Psoas muscle (tissue), 8 donors: Measurements from ENCODE around the gene CCDC154. TPM values are rescaled to one million over a fixed set of nuclear protein-coding genes. Genes with fewer than 3 reads are reported as not detected.
A peak's percentile ranks its signal among the peaks of the same experiment; 100 is the strongest.

Experiments
- ATAC-seq, 4 donors: fragments of 200-7000 bp; cut with Tn5 transposase; one replicate each; pipeline ENCODE4 v1.9.1; 2020; ENCODE audit warnings: moderate library complexity in 3 of 4, mild to moderate bottlenecking in 2 of 4
- DNase-seq, 2 donors: peaks; one replicate each; pipeline ENCODE4 v3.0.0-alpha.2; 2020
- H3K27ac ChIP-seq: fragments of 200-600 bp; one replicate; pipeline ENCODE4 v1.8.0; 2022
- H3K27me3 ChIP-seq, 3 donors: fragments of 200-600 bp in 1 of 3; one replicate each; pipeline versions ENCODE4 v1.6.1 to v1.8.0; 2013 to 2022; ENCODE audit warnings: low read length in 2 of 3, mild to moderate bottlenecking in 2 of 3, moderate library complexity in 1 of 3; ENCODE audit not compliant: insufficient read depth in 3 of 3
- H3K36me3 ChIP-seq, 2 donors: fragments of 200-600 bp in 1 of 2; one replicate each; pipeline versions ENCODE4 v1.6.1 to v1.8.0; 2013 to 2022; ENCODE audit warnings: low read depth in 1 of 2, mild to moderate bottlenecking in 1 of 2, moderate library complexity in 1 of 2; ENCODE audit not compliant: insufficient read depth in 1 of 2
- H3K4me1 ChIP-seq: fragments of 200-600 bp; one replicate; pipeline ENCODE4 v1.8.0; 2022
- H3K4me3 ChIP-seq: fragments of 200-600 bp; one replicate; pipeline ENCODE4 v1.8.0; 2022; ENCODE audit warnings: mild to moderate bottlenecking
- H3K9me3 ChIP-seq: fragments of 200-600 bp; one replicate; pipeline ENCODE4 v1.8.0; 2022
- CTCF ChIP-seq: fragments of 200-600 bp; IDR thresholded peaks from one replicate; pipeline ENCODE4 v1.8.0; 2022; ENCODE audit warnings: antibody characterized with exemption
- WGBS, 3 donors: extraction: QIAGEN DNeasy Blood & Tissue Kit; methylation state at CpG; one replicate each; pipeline versions ENCODE4 v1.1.6 to v1.1.7; 2013; 5-methylcytosine and 5-hydroxymethylcytosine counted together
- intact Hi-C, 2 donors: fragments of 100-400 bp; cut with DNase I; formaldehyde crosslinking; loops; one replicate each; pipeline versions ENCODE4 v1.11.0 to v1.14.2; 2022
- polyA plus RNA-seq, 3 donors: library from polyadenylated mRNA; stranded (reverse); fragments of 200-250 nt; gene quantifications; one replicate each; pipeline ENCODE4 v1.2.3, GENCODE V29; 2013
- total RNA-seq, 4 donors: library from RNA; stranded (reverse); fragmentation: NEBNext Ultra II Directional in 2 of 4; extraction: Animal tissue kit (Norgen Biotek cat#: 25700) in 2 of 4; gene quantifications; one replicate each; pipeline versions ENCODE4 v1.2.1 to v1.2.4, GENCODE V29; 2021 to 2023
- donor health status: healthy with polysubstance abuse.
- donor health status: DM: no; HTN: no; CAD: no; lungs with moderate emphysema.
- donor health status: Bipolar disorder and iron deficiency.
- donor health status: healthy.
- donor health status: DM: yes; HTN: yes; CAD: no.
- donor health status: DM: no; HTN: no; CAD: no.
- donor health status: DM: no; HTN: no; CAD: no.
- donor health status: DM: yes; HTN: yes; CAD: no.

The CCDC154 gene
- total and polyA plus RNA-seq, 7 donors = 0.21 to 1.5 (median 0.40) TPM; not detected in 1

GRCh38 chr16:1430759-1431496 lies 13.4 kb downstream of the CCDC154 start, which contains the start of gene PERCC1:
Gene PERCC1, plus strand, starts transcription at chr16:1431078. Its CDS starts 1,516 bp downstream, at chr16:1432594.
- Histone ChIP-seq H3K27me3 (no peaks in the 10 kb centered on the region), H3K27ac (no peak within 1 kb of the TSS), H3K4me3 (no peak within 1 kb of the TSS), H3K4me1 (no peaks in the 10 kb centered on the region), H3K36me3 (peaks cover 0 to 3% of the 10 kb centered on the region in 2 donors), H3K9me3 (no peaks in the 10 kb centered on the region)
- WGBS, 3 donors = 23 to 38% (median 23%) methylated on average over 32 to 35 of the region's 35 CpGs
- TF ChIP-seq CTCF = no peak
- ATAC-seq (peak in 1 of 4 donors; percentile 21), DNase-seq (no peak)
- intact Hi-C loops = no loop called here

- DNase-seq (no peak), ATAC-seq (no peak)
- Histone ChIP-seq H3K9me3 (no peaks in the 10 kb centered on the region), H3K27me3 (no peaks in the 10 kb centered on the region), H3K4me3 (no peak overlapping the region), H3K27ac (no peak overlapping the region), H3K4me1 (no peaks in the 10 kb centered on the region), H3K36me3 (no peaks in the 10 kb centered on the region)
- TF ChIP-seq CTCF = no peak
- 27 to 28% (median 28%) methylated on average over 12 to 14 of the region's 14 CpGs for WGBS, 3 donors
- intact Hi-C loops = no loop called here
Observed at GRCh38 chr16:1430214-1430758, 14.1 kb downstream of the CCDC154 start.

- Histone ChIP-seq H3K36me3 (no peaks in the 10 kb centered on the region), H3K4me3 (no peak overlapping the region), H3K27me3 (no peaks in the 10 kb centered on the region), H3K27ac (no peak overlapping the region), H3K4me1 (no peaks in the 10 kb centered on the region), H3K9me3 (no peaks in the 10 kb centered on the region)
- peak in 1 of 2 donors; percentile 51 for DNase-seq
- 88 to 93% (median 91%) methylated on average over 13 of the region's 13 CpGs for WGBS, 3 donors
- intact Hi-C loops = loop anchor here in 1 of 2 donors (10.0 kb wide), 1 partner anchor 45 kb away; the partner anchor contains the start of gene CLCN7
- ATAC-seq = no peak
- no peak for TF ChIP-seq CTCF
Observed at GRCh38 chr16:1429631-1430030, 14.7 kb downstream of the CCDC154 start.

GRCh38 chr16:1429012-1429411 lies 15.3 kb downstream of the CCDC154 start:
- Histone ChIP-seq H3K9me3 (no peaks in the 10 kb centered on the region), H3K36me3 (no peaks in the 10 kb centered on the region), H3K27me3 (no peaks in the 10 kb centered on the region), H3K27ac (no peak overlapping the region), H3K4me3 (no peak overlapping the region), H3K4me1 (no peaks in the 10 kb centered on the region)
- no peak for TF ChIP-seq CTCF
- intact Hi-C loops = loop anchor here in 1 of 2 donors (10.0 kb wide), 1 partner anchor 46 kb away; the partner anchor contains the start of gene CLCN7
- peak in 1 of 2 donors; percentile 49 for DNase-seq
- ATAC-seq = no peak
- 88 to 91% (median 89%) methylated on average over 11 of the region's 11 CpGs for WGBS, 3 donors
